Mucosa of rectum (tissue), 2 donors: ENCODE measurements around the gene OSR1.

ENCODE experiments used
- H3K27ac ChIP-seq, 2 donors: one replicate each; pipeline ENCODE4 v1.7.0; 2013; ENCODE audit warnings: inconsistent platforms in 2 of 2, low read depth in 2 of 2, low read length in 2 of 2
- H3K27me3 ChIP-seq, 2 donors: one replicate each; pipeline ENCODE4 v1.7.0; 2013; ENCODE audit warnings: low read length in 2 of 2; ENCODE audit not compliant: control insufficient read depth in 2 of 2, insufficient read depth in 2 of 2
- H3K36me3 ChIP-seq, 2 donors: one replicate each; pipeline ENCODE4 v1.7.0; 2013; ENCODE audit warnings: low read length in 2 of 2; ENCODE audit not compliant: control insufficient read depth in 2 of 2, insufficient read depth in 2 of 2
- H3K4me1 ChIP-seq, 2 donors: one replicate each; pipeline ENCODE4 v1.7.0; 2013; ENCODE audit warnings: low read length in 2 of 2, mild to moderate bottlenecking in 1 of 2; ENCODE audit not compliant: control insufficient read depth in 2 of 2, insufficient read depth in 2 of 2
- H3K4me3 ChIP-seq, 2 donors: one replicate each; pipeline ENCODE4 v1.7.0; 2013; ENCODE audit warnings: low read length in 2 of 2
- H3K9ac ChIP-seq, 2 donors: one replicate each; pipeline ENCODE4 v1.7.0; 2013; ENCODE audit warnings: low read length in 2 of 2, low read depth in 1 of 2, mild to moderate bottlenecking in 1 of 2
- H3K9me3 ChIP-seq, 2 donors: one replicate each; pipeline ENCODE4 v1.7.0; 2013; ENCODE audit warnings: low read length in 2 of 2; ENCODE audit not compliant: control insufficient read depth in 2 of 2
- donor health status: healthy.
- donor health status: Normal muscosa, but diverticular disease.

OSR1 gene

GRCh38 chr2:19368760-19369159 is 10.3 kb upstream of the OSR1 start:
- H3K36me3 ChIP-seq, result no peaks in the 10 kb centered on the region
- peaks cover 0 to 9% of the 10 kb centered on the region in 2 donors for H3K27me3 ChIP-seq
- H3K9ac ChIP-seq, result no peak overlapping the region
- no peaks in the 10 kb centered on the region for H3K9me3 ChIP-seq
- H3K27ac ChIP-seq, result no peak overlapping the region
- H3K4me3 ChIP-seq, result no peak overlapping the region
- H3K4me1 ChIP-seq, result no peaks in the 10 kb centered on the region

GRCh38 chr2:19367326-19367725 is 8.9 kb upstream of the OSR1 start:
- H3K27me3 ChIP-seq, result peaks cover 3 to 21% of the 10 kb centered on the region in 2 donors
- H3K4me3 ChIP-seq, result no peak overlapping the region
- H3K36me3 ChIP-seq, result no peaks in the 10 kb centered on the region
- H3K27ac ChIP-seq, result no peak overlapping the region
- peaks cover 0 to 5% of the 10 kb centered on the region in 2 donors for H3K4me1 ChIP-seq
- no peak overlapping the region for H3K9ac ChIP-seq
- no peaks in the 10 kb centered on the region for H3K9me3 ChIP-seq

GRCh38 chr2:19365126-19365525 is 6.7 kb upstream of the OSR1 start:
- peaks cover 15 to 36% of the 10 kb centered on the region in 2 donors for H3K27me3 ChIP-seq
- no peak overlapping the region for H3K4me3 ChIP-seq

GRCh38 chr2:19364014-19364413 is 5.6 kb upstream of the OSR1 start:
- peaks cover 24 to 47% of the 10 kb centered on the region in 2 donors for H3K27me3 ChIP-seq
- H3K9ac ChIP-seq, result no peak overlapping the region
- peaks cover 5 to 10% of the 10 kb centered on the region in 2 donors for H3K4me1 ChIP-seq
- no peaks in the 10 kb centered on the region for H3K9me3 ChIP-seq
- H3K4me3 ChIP-seq, result no peak overlapping the region
- no peaks in the 10 kb centered on the region for H3K36me3 ChIP-seq
- H3K27ac ChIP-seq, result no peak overlapping the region

More at GRCh38 chr2:19365126-19365525, 6.7 kb upstream of the OSR1 start:
- Histone ChIP-seq H3K9me3 (no peaks in the 10 kb centered on the region), H3K27ac (no peak overlapping the region), H3K9ac (no peak overlapping the region), H3K4me1 (peaks cover 5 to 10% of the 10 kb centered on the region in 2 donors), H3K36me3 (no peaks in the 10 kb centered on the region)

GRCh38 chr2:19363474-19363778 is 5.0 kb upstream of the OSR1 start:
- H3K9me3 ChIP-seq, result no peaks in the 10 kb centered on the region
- H3K27ac ChIP-seq, result peak overlapping the region in 1 of 2 donors; percentile 24
- H3K27me3 ChIP-seq, result peaks cover 29 to 50% of the 10 kb centered on the region in 2 donors
- peak overlapping the region in 1 of 2 donors; percentile 42 for H3K9ac ChIP-seq
- H3K4me1 ChIP-seq, result peaks cover 9 to 13% of the 10 kb centered on the region in 2 donors
- H3K36me3 ChIP-seq, result no peaks in the 10 kb centered on the region
- H3K4me3 ChIP-seq, result peak overlapping the region; percentile 90 to 93

- H3K9ac ChIP-seq, result peak overlapping the region; percentile 42 to 75
- no peaks in the 10 kb centered on the region for H3K9me3 ChIP-seq
- H3K4me3 ChIP-seq, result peak overlapping the region; percentile 90 to 93
- peaks cover 29 to 50% of the 10 kb centered on the region in 2 donors for H3K27me3 ChIP-seq
- H3K27ac ChIP-seq, result peak overlapping the region; percentile 46 to 56
- H3K4me1 ChIP-seq, result peaks cover 9 to 16% of the 10 kb centered on the region in 2 donors
- H3K36me3 ChIP-seq, result no peaks in the 10 kb centered on the region
Measured at GRCh38 chr2:19362755-19363473, 4.5 kb upstream of the OSR1 start.

- Histone ChIP-seq H3K36me3 (no peaks in the 10 kb centered on the region), H3K4me3 (peak overlapping the region; percentile 90 to 93), H3K4me1 (peaks cover 13 to 23% of the 10 kb centered on the region in 2 donors), H3K9me3 (no peaks in the 10 kb centered on the region), H3K27ac (peak overlapping the region; percentile 46 to 56), H3K27me3 (peaks cover 35 to 56% of the 10 kb centered on the region in 2 donors), H3K9ac (peak overlapping the region; percentile 42 to 75)
Measured at GRCh38 chr2:19362094-19362754, 3.8 kb upstream of the OSR1 start.

- Histone ChIP-seq H3K36me3 (no peaks in the 10 kb centered on the region), H3K27ac (peak overlapping the region in 1 of 2 donors; percentile 6), H3K4me1 (peaks cover 13 to 25% of the 10 kb centered on the region in 2 donors), H3K27me3 (peaks cover 42 to 64% of the 10 kb centered on the region in 2 donors), H3K4me3 (peak overlapping the region; percentile 90 to 93), H3K9ac (peak overlapping the region; percentile 42 to 75), H3K9me3 (no peaks in the 10 kb centered on the region)
Measured at GRCh38 chr2:19361325-19361990, 3.0 kb upstream of the OSR1 start.

GRCh38 chr2:19360966-19361321 is 2.5 kb upstream of the OSR1 start:
- Histone ChIP-seq H3K4me3 (peak overlapping the region; percentile 90 to 93), H3K36me3 (no peaks in the 10 kb centered on the region), H3K27me3 (peaks cover 45 to 66% of the 10 kb centered on the region in 2 donors), H3K9ac (no peak overlapping the region), H3K27ac (peak overlapping the region in 1 of 2 donors; percentile 6), H3K9me3 (no peaks in the 10 kb centered on the region), H3K4me1 (peaks cover 13 to 25% of the 10 kb centered on the region in 2 donors)
